Adrenal gland (tissue), 19 donors: ENCODE measurements around the gene DHRS1. TPM values are rescaled to one million over a fixed set of nuclear protein-coding genes. Genes with fewer than 3 reads are reported as not detected.
A peak's percentile ranks its signal among the peaks of the same experiment; 100 is the strongest.

Source experiments
- DNase-seq, 7 donors: peaks; one replicate each; pipeline ENCODE4 v3.0.0-alpha.2; 2019 to 2020
- H3K27ac ChIP-seq, 5 donors: fragments of 200-600 bp; sonication (generic) in 4 of 5; 1 replicate in 3 of 5; 2 replicates in 2 of 5; pipeline versions ENCODE4 v1.5.1 to v1.8.0; 2016 to 2020; ENCODE audit warnings: mild to moderate bottlenecking in 1 of 5
- H3K27me3 ChIP-seq: fragments of 200-600 bp; 2 replicates; pipeline ENCODE4 v1.8.0; 2021
- H3K36me3 ChIP-seq, 2 donors: fragments of 200-600 bp; replicated peaks in 1 of 2; 1 replicate in 1 of 2; 2 replicates in 1 of 2; pipeline versions ENCODE4 v1.5.1 to v1.8.0; 2018 to 2022
- H3K4me1 ChIP-seq, 2 donors: fragments of 200-600 bp; replicated peaks in 1 of 2; 1 replicate in 1 of 2; 2 replicates in 1 of 2; pipeline versions ENCODE4 v1.5.1 to v1.8.0; 2018 to 2021
- H3K4me3 ChIP-seq, 4 donors: fragments of 200-600 bp; sonication (generic) in 3 of 4; one replicate each; pipeline ENCODE4 v1.5.1; 2016 to 2018
- H3K9me3 ChIP-seq, 3 donors: fragments of 200-600 bp; sonication (generic) in 1 of 3; replicated peaks in 1 of 3; 1 replicate in 2 of 3; 2 replicates in 1 of 3; pipeline versions ENCODE4 v1.5.1 to v1.8.0; 2016 to 2021
- POLR2A ChIP-seq, 2 donors: fragments of 450-650 bp; IDR thresholded peaks; one replicate each; pipeline ENCODE4 v1.6.1; 2017; ENCODE audit warnings: antibody characterized with exemption in 2 of 2, mild to moderate bottlenecking in 2 of 2, moderate library complexity in 1 of 2
- WGBS, 4 donors: extraction: QIAGEN DNeasy Blood & Tissue Kit in 2 of 4; methylation state at CpG; one replicate each; pipeline versions ENCODE4 v1.1.5 to v1.1.7; 2013 to 2017; 5-methylcytosine and 5-hydroxymethylcytosine counted together
- intact Hi-C, 2 donors: fragments of 100-400 bp; cut with DNase I; formaldehyde crosslinking; loops; one replicate each; pipeline versions ENCODE4 v1.14.1 to v1.15.0; 2022 to 2023
- long read RNA-seq, 10 donors: library from polyadenylated mRNA in 3 of 10; unstranded in 2 of 10; stranded (forward) in 1 of 10; transcript quantifications; one replicate each; pipeline ENCODE4 v2.0.0 and lab custom pipeline, GENCODE V29; 2021 to 2026
- polyA plus RNA-seq, 3 donors: library from polyadenylated mRNA; stranded (reverse); fragments of 200-250 nt in 2 of 3; fragments of 350-450 nt in 1 of 3; fragmentation: Illumina TruSeq in 1 of 3; extraction: RNeasy Lipid Tissue Mini Kit (QIAGEN cat#74804) in 1 of 3; gene quantifications; one replicate each; pipeline ENCODE4 v1.2.3, GENCODE V29; 2013 to 2014
- total RNA-seq, 9 donors: library from RNA; depleted of rRNA in 4 of 9; stranded (reverse); fragments of >200 nt in 4 of 9; fragments of 120-200 nt in 1 of 9; fragmentation: NEBNext Ultra II Directional in 1 of 9; extraction: Animal tissue kit (Norgen Biotek cat#: 25700) in 1 of 9; gene quantifications; one replicate each; pipeline versions ENCODE4 v1.1.0 to v1.2.4, GENCODE V29; 2013 to 2023
- TF ChIP-seq, protein P1 (sequence below), 6 experiments: fragments of 450-650 bp in 4 of 6; fragments of 200-600 bp in 2 of 6; sonication (generic) in 1 of 6; IDR thresholded peaks; 1 replicate in 5 of 6; 2 replicates in 1 of 6; pipeline versions ENCODE4 v1.5.1 to v1.8.0; 2016 to 2021; ENCODE audit warnings: antibody characterized with exemption in 6 of 6, mild to moderate bottlenecking in 2 of 6, moderate library complexity in 1 of 6
- donor health status: healthy with polysubstance abuse.
- donor health status: Bipolar disorder and iron deficiency.
- donor health status: DM: yes; HTN: yes; CAD: no.
- donor health status: DM: no; HTN: no; CAD: no.
- donor health status: DM: no; HTN: no; CAD: no.
- donor health status: DM: yes; HTN: yes; CAD: no.

Gene DHRS1
- total RNA-seq: 10 to 100 TPM; 11.4 to 68.1 (median 36.1) TPM
- polyA plus RNA-seq: 10 to 100 TPM; 19.8 to 38.7 (median 37.6) TPM
- long read RNA-seq, donor 1, transcript DHRS1-201 (9 exons, 1,480 nt): major isoform, 6 of 87 reads
- long read RNA-seq, donor 1, partial matches to known transcripts: 60 of 87 reads
- long read RNA-seq, donor 1, other reads (novel, unspliced or antisense): 17 of 87 reads
- long read RNA-seq, donor 2, partial matches to known transcripts: 0 of 9 reads
- long read RNA-seq, donor 2, other reads (novel, unspliced or antisense): 6 of 9 reads
- long read RNA-seq, donor 3, transcript DHRS1-201 (9 exons, 1,480 nt): major isoform, 6 of 11 reads
- long read RNA-seq, donor 3, partial matches to known transcripts: 0 of 11 reads
- long read RNA-seq, donor 3, other reads (novel, unspliced or antisense): 0 of 11 reads
- long read RNA-seq, donor 4, transcript DHRS1-201 (9 exons, 1,480 nt): major isoform, 24 of 27 reads
- long read RNA-seq, donor 4, partial matches to known transcripts: 0 of 27 reads
- long read RNA-seq, donor 4, other reads (novel, unspliced or antisense): 1 of 27 reads
- long read RNA-seq, donor 5, transcript DHRS1-201 (9 exons, 1,480 nt): major isoform, 44 of 68 reads
- long read RNA-seq, donor 5, partial matches to known transcripts: 2 of 68 reads
- long read RNA-seq, donor 5, other reads (novel, unspliced or antisense): 18 of 68 reads
- long read RNA-seq, donor 6, transcript DHRS1-201 (9 exons, 1,480 nt): major isoform, 22 of 24 reads
- long read RNA-seq, donor 6, partial matches to known transcripts: 0 of 24 reads
- long read RNA-seq, donor 6, other reads (novel, unspliced or antisense): 1 of 24 reads
- long read RNA-seq, donor 7, partial matches to known transcripts: 0 of 5 reads
- long read RNA-seq, donor 7, other reads (novel, unspliced or antisense): 0 of 5 reads
- long read RNA-seq, donor 8, transcript DHRS1-201 (9 exons, 1,480 nt): major isoform, 7 of 84 reads
- long read RNA-seq, donor 8, partial matches to known transcripts: 67 of 84 reads
- long read RNA-seq, donor 8, other reads (novel, unspliced or antisense): 6 of 84 reads
- long read RNA-seq, donor 9, transcript DHRS1-205 (1 exons, 528 nt): major isoform, 5 of 10 reads
- long read RNA-seq, donor 9, partial matches to known transcripts: 0 of 10 reads
- long read RNA-seq, donor 9, other reads (novel, unspliced or antisense): 0 of 10 reads
- long read RNA-seq, donor 10, transcript DHRS1-201 (9 exons, 1,480 nt): major isoform, 5 of 5 reads
- long read RNA-seq, donor 10, partial matches to known transcripts: 0 of 5 reads
- long read RNA-seq, donor 10, other reads (novel, unspliced or antisense): 0 of 5 reads

- peaks cover 19 to 31% of the 10 kb centered on the region in 2 donors for H3K4me1 ChIP-seq
- TF ChIP-seq, protein P1, sequence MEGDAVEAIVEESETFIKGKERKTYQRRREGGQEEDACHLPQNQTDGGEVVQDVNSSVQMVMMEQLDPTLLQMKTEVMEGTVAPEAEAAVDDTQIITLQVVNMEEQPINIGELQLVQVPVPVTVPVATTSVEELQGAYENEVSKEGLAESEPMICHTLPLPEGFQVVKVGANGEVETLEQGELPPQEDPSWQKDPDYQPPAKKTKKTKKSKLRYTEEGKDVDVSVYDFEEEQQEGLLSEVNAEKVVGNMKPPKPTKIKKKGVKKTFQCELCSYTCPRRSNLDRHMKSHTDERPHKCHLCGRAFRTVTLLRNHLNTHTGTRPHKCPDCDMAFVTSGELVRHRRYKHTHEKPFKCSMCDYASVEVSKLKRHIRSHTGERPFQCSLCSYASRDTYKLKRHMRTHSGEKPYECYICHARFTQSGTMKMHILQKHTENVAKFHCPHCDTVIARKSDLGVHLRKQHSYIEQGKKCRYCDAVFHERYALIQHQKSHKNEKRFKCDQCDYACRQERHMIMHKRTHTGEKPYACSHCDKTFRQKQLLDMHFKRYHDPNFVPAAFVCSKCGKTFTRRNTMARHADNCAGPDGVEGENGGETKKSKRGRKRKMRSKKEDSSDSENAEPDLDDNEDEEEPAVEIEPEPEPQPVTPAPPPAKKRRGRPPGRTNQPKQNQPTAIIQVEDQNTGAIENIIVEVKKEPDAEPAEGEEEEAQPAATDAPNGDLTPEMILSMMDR (IDR thresholded peaks at IDR 0.05): no peak
- peak; percentile 61 to 73 for TF ChIP-seq POLR2A (IDR thresholded peaks at IDR 0.05)
- H3K4me3 ChIP-seq: peak within 1 kb of the TSS; percentile 33 to 84 (median 80)
- peaks cover 0 to 44% of the 10 kb centered on the region in 2 donors for H3K36me3 ChIP-seq
- intact Hi-C loops: loop anchor here in 1 of 2 donors (10.0 kb wide), 2 partner anchors 55 to 245 kb away; partner anchors contain the start of genes CARMIL3 and TINF2
- H3K27me3 ChIP-seq: no peaks in the 10 kb centered on the region
- DNase-seq: peak; percentile 89 to 97 (median 94)
- H3K9me3 ChIP-seq: no peaks in the 10 kb centered on the region
- H3K27ac ChIP-seq: peak within 1 kb of the TSS in 4 of 5 donors; percentile 28 to 87 (median 82)
- 1 to 3% (median 1%) methylated on average over 8 to 75 of the region's 75 CpGs for WGBS, 4 donors
These were observed at the start of gene DHRS1, which contains the start of gene NOP9 for GRCh38 chr14:24299255-24300191. Gene DHRS1, minus strand, starts transcription at chr14:24299780. Its CDS starts 674 bp downstream, at chr14:24299106. Gene NOP9, plus strand, starts transcription at chr14:24299850. Its CDS starts 105 bp downstream, at chr14:24299955.

- intact Hi-C loops: no loop called here
- H3K4me1 ChIP-seq: no peaks in the 10 kb centered on the region
- DNase-seq: no peak
- no peaks in the 10 kb centered on the region for H3K36me3 ChIP-seq
- no peaks in the 10 kb centered on the region for H3K27me3 ChIP-seq
- TF ChIP-seq, protein P1 (IDR thresholded peaks at IDR 0.05): no peak
- TF ChIP-seq POLR2A (IDR thresholded peaks at IDR 0.05): no peak
- H3K27ac ChIP-seq: no peak overlapping the region
- H3K4me3 ChIP-seq: no peak overlapping the region
- no peaks in the 10 kb centered on the region for H3K9me3 ChIP-seq
- WGBS, 4 donors: 97 to 100% (median 98%) methylated on average over 2 of the region's 2 CpGs
These were observed 48.6 kb upstream of the DHRS1 start for GRCh38 chr14:24348186-24348585.

DNA sequence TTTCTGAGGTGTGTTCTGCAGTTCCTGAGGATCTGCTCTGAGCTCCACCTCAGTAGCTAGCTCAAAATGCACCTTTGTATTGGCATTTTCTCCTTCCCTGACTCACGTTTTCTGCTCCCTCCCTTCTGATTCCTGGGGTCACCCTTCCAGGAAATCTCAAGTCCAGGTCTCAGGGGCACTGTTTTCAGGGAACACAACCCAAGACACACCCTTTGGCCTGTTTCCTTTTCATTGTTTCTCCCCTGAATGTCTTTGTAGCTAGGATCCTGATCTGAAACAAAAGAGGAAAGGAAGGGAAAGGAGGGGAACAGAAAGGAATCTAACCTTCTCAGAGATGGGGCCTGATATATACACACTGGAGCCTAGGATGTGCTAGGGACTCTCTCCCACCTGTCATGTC lies 47.6 kb upstream of the DHRS1 start:
- Histone ChIP-seq H3K4me3 (no peak overlapping the region), H3K4me1 (no peaks in the 10 kb centered on the region), H3K9me3 (no peaks in the 10 kb centered on the region), H3K27me3 (no peaks in the 10 kb centered on the region), H3K27ac (no peak overlapping the region), H3K36me3 (no peaks in the 10 kb centered on the region)
- intact Hi-C loops: no loop called here
- 54 to 72% (median 60%) methylated on average over 1 of the region's 1 CpG for WGBS, 4 donors
- no peak for DNase-seq
- TF ChIP-seq POLR2A (IDR thresholded peaks at IDR 0.05): no peak
- TF ChIP-seq, protein P1 (IDR thresholded peaks at IDR 0.05): no peak
